ENCODE measurements around the gene SPTBN5.

GRCh38 chr15:41896566-41896965, 2.7 kb upstream of the SPTBN5 start:
- TF ChIP-seq, protein P1, sequence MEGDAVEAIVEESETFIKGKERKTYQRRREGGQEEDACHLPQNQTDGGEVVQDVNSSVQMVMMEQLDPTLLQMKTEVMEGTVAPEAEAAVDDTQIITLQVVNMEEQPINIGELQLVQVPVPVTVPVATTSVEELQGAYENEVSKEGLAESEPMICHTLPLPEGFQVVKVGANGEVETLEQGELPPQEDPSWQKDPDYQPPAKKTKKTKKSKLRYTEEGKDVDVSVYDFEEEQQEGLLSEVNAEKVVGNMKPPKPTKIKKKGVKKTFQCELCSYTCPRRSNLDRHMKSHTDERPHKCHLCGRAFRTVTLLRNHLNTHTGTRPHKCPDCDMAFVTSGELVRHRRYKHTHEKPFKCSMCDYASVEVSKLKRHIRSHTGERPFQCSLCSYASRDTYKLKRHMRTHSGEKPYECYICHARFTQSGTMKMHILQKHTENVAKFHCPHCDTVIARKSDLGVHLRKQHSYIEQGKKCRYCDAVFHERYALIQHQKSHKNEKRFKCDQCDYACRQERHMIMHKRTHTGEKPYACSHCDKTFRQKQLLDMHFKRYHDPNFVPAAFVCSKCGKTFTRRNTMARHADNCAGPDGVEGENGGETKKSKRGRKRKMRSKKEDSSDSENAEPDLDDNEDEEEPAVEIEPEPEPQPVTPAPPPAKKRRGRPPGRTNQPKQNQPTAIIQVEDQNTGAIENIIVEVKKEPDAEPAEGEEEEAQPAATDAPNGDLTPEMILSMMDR (IDR thresholded peaks at IDR 0.05) = no peak
- TF ChIP-seq POLR2A (IDR thresholded peaks at IDR 0.05) = no peak
